CD4-positive, alpha-beta T cell treated with Interleukin-4 for 4 hours (primary cell): ENCODE data around the gene FAM241A.
A peak's percentile ranks its signal among the peaks of the same experiment; 100 is the strongest.
"Not testable (repeated sequence)": the region's sequence is repeated elsewhere in the genome, so short reads cannot be mapped to it uniquely, and the experiment has no call there.

Source experiments
- DNase-seq: peaks from one replicate; pipeline ENCODE4 v3.0.0-alpha.2; 2020

Gene FAM241A

DNA sequence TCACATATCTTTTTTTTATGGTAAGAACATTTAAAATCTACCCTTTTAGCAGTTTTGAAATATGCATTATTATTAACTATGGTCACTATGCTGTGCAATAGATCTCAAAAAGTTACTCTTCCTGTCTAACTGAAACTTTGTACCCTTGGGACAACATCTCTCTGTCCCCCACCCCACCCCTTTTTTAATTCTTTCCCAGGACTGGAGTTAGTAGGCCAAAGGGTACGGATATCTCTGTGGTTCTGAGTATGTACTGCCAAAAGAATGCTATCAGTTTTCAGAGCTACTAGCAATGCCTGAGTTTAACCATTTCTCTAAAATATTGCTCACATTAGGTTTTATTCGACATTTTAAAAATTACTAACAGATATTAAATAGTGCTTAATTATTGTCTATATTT is 4.7 kb upstream of the FAM241A start:
- no peak for DNase-seq

DNA sequence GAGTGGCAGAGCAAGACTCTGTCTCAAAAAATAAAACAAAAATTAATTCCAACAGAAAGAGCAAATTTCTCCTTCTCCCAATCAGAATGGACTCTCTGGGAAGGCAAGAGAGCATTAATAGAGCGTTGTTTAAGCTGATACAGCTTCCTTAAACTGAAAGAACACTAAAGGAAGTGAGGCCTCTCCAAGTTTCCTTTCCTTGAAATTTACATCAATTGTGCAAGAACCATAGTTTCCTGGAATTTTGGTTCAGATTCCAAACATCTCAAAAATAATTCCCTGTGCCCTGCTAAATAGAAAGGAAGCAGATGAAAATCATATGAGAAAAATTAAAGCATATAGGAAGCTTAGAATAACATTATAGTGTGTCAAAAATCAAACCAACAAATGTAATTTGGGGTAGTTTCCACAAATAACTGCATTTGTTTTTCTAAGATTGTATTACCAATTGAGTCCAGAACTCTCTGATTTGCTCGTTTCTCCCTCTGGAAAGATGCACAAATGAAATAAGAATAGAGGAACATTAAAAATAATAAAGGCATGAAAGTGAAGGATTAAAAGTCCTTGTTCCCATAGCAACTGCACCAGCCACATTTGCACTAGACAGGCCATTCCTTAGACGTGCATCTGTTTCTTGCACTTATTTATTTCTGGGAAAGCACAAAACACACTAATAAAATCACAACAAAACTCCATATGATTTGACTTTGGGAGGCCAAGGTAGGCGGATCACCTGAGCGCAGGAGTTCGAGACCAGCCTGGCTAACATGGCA is 3.7 kb upstream of the FAM241A start:
- no peak for DNase-seq

DNA sequence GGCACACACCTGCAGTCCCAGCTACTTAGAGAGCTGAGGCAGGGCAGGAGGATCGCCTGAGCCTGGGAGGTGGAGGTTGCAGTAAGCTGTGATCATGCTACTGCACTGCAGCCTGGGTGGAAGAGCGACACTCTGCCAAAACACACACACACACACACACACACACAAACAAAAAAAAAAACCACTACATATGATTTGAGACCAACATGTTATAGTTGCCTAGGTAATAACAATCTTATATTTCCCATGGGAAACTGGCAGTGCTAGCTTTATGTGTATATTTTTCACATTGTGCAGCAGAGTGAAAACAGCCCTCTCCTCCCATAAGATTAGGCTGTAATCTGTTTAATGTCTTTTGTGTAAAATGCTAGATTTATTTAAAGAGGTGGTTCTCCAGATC is 3.1 kb upstream of the FAM241A start:
- no peak for DNase-seq

DNA sequence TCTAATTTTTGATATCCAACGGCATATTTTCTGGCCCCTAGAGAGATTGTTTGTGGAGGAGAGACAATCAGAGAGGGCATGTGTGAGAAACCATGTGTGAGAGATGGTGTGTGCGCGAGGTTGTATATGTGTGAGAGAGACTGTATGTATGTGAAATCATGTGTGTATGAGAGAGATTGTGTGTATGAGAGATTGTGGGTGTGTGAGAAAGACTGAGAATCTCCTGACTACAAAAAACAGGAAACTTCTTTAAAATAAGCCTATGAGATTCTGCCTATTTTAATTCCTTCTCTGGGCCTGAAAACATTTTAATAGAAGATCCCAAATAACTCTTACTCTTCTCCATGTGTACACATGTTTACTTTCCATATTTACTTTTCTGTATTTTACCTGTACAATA is 1.5 kb upstream of the FAM241A start:
- no peak for DNase-seq

DNA sequence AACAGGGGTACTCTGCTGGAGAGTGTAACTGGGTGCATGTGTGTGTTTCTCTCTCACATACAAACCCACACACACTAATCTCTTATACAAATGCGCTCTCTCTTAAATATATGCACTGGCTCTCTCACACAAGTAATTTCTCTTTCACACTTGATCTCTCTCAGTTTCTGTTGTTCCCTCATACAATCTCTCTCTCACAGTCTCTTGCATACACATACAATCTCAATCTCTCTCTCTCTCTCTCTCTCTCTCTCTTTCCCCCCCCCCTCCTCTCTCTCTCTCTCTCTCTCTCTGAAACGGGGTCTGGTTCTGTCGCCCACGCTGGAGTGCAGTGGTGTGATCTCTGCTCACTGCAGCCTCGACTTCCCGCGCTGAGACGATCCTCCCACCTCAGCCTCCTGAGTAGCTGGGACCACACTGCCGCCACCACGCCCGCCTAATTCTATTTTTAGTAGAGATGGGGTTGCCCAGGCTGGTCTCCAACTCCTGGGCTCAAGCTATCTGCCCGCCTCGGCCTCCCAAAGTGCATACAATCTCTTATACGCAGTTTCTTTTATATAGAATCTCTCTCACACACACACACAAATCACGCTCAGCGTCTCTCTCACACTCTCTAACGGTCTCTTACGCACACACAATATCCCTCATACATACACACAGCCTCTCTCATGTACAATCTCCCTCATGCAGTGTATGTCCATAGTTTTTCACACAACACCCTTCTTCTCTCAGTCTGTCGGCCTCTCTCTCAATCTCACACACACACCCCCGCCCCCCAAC is 518 bp upstream of the FAM241A start:
- no peak for DNase-seq

DNA sequence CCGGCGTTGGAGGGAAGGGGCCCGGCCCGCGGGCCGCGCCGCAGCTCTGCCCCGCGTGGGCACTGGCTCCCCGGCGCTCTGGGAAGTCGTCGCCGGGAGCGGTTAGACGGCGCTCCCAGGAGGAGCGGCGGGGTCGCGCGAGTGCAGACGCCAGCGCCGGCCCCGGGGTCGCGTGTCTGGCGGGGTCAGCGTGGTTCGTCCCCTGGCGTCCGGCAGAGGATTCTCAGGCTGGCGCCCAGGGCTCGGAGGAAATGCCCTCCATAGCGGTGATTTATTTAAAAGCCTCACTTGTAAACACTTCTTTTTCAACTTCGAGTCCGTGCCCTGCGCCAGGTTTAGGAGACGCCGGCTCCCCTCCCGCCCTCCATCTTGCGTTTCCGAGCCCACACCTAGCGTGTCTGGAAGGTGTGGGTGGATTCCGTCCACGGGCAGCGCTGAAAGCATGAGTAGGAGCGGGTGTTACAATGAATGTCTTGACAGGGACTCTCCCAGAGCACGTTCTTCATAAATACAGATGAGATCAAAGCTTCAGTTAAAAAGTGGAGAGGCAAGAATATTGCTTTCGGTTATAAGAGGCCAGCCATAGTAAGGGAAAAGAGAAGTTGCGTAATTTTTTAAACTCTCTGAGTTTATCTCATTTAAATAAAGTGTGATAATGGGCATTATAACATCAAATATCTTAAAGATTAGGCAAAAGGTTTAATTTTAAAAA is 692 bp downstream of the FAM241A start:
- DNase-seq, result peak; percentile 80

DNA sequence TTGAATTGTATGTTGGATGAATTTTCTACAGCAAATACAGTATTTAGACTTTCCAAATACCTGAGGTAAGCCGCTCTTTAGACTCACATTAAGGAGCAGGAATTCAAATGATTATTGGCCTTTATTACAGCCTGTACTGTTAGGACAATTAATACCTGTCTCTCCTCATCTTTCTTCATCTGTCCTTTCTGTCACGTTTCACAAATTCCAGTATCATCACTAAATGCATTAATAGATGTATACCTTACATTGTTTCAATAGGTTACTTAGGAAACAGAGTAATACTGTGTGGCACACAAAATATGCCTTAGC is 1.2 kb downstream of the FAM241A start:
- no peak for DNase-seq

DNA sequence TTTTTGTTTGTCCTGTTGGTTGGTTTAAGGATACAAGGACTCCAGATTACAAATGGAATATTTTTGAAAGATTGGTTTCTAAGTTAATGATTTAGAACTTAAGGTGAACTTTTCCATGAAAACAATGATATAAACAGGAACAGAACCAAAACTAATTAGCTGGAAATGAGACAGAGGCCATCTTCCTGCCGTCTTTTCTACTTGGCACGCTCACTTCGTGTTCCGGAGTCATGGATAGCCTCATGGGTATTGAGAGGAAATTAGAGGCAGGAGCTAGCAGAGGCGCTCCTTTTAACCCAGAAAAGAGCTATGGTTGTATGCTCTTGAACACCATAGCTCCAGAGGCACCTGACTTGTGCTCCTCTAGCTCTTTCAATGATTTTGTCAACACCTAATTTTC is 2.4 kb downstream of the FAM241A start:
- DNase-seq, result no peak

DNA sequence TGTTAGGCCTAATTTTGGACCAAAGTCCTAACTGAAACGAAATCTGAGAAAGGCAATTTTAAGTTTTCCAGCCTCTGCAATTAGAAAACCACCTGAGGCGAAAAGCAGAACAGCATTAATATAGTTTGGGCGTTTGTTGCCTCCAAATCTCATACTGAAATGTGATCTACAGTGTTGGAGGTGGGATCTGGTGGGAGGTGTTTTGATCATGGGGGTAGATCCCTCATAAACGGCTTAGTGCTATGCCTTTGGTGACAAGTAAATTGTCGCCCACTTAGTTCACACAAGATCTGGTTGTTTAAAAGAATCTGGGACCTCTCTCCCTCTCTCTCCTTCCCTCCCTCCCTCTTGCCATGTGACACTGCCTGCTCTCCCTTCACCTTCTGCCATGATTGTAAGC is 5.7 kb downstream of the FAM241A start:
- no peak for DNase-seq

DNA sequence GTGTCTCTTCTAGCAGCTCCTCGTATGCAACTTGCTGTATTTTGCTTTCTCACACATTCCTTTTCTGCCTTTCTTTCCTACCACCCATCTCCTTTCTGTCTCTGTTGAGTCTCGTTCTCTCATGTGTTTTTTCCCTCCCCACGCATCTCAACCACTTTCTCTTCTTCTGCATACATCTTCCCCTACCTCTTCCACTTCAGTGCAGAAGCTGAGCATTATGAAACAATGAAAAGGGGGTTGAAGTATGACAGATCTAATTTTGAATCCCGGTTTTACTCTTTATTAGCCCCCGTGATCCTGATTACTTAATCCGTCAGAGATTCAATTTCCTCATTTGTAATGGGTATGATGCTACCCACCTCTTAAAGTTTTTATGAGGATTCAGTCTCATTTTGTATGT is 7.3 kb downstream of the FAM241A start:
- DNase-seq, result no peak

DNA sequence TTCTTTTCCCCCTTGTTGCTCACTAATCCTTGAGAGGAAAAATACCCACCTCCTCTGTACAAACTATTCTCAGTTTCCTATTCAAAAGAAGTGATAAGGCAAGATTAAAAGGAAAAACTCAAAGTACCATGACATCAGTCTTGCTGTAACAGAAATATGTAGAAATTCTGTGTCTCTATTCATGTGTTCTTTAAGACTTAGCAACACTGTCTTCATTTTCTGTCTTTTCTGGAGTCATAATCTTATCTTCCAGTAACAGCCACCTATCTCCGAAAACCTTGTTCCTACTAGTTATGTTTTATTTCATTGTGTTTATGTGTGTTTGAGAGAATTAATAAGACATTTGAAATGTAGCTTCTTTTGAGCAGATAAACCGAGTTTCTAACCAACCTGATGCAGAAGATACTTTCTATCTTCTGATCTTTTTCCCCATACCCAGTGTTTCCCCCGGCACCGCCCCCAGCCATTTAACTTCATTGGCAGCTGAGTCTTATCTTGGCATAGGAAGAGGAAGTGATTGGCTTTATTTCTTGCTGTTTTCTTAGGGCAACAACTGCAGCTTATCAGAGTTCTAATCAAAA is 8.0 kb downstream of the FAM241A start:
- no peak for DNase-seq

DNA sequence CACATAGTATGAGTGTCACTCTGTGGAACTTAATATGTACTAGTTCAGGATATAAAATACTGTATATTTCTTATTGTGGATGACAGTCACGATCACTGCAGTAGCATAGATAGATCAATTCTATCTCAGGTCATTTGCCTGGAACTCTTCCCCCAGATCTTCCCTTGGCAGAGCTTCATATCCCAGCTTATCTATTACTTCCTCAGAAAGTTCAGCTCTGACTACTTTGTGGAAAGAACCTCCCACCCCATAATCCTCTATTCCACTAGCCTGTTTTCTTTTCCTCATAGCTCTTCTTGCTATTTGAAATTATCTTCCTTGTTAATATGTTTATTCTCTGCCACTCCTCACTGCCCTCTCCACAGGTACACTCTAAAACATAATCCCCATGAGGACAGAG is 10.9 kb downstream of the FAM241A start:
- no peak for DNase-seq

DNA sequence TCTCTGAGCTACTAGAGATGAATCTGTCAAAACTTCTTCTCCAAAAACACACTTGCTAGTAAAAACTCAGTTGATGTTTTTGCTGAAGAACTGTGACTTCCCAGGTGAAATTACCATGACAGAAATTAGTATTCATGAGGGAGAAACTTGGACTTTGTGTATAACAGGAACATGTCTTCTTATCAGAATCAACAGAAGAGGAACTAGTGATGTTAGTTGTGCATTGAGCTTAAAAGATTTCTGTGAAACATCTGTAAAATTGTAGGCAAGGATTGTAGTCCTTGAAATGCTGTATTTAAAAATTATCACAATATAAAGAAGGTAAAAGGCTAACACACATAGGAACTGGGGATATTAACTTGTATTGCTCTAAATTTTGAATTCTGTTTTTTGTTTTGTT is 11.3 kb downstream of the FAM241A start:
- DNase-seq, result no peak

DNA sequence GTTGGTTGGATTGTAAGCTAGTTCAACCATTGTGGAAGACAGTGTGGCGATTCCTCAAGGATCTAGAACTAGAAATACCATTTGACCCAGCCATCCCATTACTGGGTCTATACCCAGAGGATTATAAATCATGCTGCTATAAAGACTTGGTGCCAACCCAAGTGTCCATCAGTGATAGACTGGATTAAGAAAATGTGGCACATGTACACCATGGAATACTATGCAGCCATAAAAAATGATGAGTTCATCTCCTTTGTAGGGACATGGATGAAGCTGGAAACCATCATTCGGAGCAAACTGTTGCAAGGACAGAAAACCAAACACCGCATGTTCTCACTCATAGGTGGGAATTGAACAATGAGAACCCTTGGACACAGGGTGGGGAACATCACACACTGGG is 18.5 kb downstream of the FAM241A start:
- not testable (repeated sequence) for DNase-seq

DNA sequence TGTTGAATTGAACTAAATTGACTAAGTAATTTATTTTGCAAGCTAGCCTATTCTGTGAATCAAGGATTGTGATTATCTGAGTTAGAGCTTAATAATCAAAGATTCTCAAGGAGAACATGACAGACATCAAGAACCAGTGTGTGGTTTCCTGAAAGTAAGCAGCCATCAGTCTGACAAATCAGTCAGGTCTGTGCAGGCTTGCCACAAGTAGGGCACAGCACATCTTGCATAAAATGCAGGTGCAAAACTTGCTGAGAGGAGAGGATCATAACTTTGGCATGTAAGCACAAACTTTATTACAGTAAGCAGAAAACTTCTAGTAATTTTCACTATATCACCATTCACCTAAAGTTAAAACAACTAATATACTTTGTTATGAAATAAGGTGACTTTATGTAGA is 22.5 kb downstream of the FAM241A start:
- peak; percentile 59 for DNase-seq

DNA sequence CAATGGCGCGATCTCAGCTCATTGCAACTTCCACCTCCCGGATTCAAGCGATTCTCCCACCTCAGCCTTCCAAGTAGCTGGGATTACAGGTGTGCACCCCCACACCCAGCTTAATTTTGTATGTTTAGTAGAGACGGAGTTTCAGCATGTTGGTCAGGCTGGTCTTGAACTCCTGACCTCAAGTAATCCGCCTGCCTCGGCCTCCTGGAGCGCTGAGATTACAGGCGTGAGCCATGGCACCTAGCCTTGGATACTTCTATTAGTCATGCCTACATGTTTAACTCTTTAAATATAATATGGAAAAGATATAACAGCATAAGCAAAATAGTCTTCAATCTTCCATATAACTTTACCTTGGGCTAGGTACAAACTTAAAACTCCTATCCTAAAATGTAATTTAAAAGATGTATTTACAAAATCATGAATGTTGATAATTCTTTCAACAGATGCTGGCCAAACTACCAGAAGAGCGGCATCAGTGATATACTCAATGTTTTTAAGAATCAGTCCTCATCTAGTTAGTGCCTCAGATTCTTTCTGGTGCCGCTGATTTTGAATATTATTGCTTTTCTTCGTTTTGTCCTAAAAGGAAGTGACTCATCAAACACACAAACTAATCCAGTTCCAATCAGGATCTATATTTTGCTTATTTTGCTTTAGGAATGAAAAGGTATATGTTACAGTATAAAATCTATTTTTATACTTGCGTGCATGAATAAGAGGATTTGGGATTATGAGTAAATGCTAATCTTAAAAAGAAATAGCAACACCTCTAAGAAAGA is 23.7 kb downstream of the FAM241A start:
- DNase-seq, result no peak

DNA sequence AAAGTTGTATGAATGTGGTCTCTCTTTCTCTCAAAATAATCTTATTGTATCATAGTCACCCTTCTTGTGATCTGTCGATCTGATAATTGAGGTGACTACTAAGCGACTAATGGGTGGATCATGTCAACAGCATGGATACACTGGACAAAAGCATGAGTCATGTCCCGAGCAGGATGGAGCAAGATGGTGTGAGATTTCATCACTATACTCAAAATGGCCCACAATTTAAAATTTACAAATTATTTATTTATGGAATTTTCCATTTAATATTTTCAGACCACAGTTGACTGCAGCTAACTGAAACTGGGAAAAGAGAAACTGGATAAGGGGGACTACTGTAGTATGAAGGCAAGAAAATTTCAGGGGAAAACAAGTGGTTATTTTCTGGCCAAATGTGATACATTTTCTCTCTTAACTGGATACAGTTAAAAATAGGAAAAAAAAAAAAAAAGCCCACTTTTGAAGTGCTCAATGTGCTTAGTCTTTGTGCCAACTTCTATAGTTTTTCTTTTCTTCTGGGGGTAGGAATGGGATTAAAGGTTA is 25.3 kb downstream of the FAM241A start:
- peak; percentile 30 for DNase-seq

DNA sequence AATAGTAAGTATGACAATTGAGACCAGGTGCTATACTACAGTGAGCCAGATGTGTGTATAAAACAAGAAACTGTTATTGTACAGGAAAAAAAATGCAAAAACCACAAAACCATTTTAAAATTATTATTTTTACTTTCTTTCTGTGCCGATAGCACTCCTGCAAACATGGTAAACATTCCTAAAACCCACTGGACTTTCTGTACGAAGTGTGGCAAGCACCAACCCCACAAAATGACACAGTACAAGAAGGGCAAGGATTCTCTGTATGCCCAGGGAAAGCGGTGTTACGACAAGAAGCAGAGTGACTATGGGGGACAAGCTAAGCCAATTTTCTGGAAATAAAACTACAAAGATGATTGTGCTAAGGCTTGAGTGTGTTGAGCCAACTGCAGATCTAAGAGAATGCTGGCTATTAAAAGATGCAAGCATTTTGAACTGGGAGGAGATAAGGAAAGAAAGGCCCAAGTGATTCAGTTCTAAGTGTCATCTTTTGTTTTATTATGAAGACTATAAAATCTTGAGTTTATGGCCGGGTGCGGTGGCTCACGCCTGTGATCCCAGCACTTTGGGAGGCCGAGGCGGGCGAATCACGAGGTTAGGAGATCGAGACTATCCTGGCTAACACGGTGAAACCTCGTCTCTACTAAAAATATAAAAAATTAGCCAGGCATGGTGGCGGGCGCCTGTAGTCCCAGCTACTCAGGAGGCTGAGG is 26.0 kb downstream of the FAM241A start:
- DNase-seq, result not testable (repeated sequence)

DNA sequence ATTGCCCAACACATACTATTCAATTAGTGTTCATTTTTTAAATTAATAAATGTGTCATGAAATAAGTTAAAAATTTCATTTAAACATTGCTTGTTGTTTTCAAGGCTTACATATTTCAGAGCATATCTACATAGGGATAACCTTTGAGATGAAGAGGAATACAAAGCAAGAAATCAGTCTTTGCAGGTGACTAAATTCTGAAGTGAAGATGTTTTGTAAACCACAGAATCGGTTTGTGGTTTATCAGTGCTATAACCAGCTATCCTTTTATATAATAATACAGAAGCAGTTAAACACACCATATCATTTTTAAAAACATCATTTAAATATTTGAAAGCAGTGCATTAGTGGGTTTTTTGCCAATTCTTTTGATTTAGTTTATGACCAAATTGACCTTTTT is 26.9 kb downstream of the FAM241A start:
- peak; percentile 34 for DNase-seq

DNA sequence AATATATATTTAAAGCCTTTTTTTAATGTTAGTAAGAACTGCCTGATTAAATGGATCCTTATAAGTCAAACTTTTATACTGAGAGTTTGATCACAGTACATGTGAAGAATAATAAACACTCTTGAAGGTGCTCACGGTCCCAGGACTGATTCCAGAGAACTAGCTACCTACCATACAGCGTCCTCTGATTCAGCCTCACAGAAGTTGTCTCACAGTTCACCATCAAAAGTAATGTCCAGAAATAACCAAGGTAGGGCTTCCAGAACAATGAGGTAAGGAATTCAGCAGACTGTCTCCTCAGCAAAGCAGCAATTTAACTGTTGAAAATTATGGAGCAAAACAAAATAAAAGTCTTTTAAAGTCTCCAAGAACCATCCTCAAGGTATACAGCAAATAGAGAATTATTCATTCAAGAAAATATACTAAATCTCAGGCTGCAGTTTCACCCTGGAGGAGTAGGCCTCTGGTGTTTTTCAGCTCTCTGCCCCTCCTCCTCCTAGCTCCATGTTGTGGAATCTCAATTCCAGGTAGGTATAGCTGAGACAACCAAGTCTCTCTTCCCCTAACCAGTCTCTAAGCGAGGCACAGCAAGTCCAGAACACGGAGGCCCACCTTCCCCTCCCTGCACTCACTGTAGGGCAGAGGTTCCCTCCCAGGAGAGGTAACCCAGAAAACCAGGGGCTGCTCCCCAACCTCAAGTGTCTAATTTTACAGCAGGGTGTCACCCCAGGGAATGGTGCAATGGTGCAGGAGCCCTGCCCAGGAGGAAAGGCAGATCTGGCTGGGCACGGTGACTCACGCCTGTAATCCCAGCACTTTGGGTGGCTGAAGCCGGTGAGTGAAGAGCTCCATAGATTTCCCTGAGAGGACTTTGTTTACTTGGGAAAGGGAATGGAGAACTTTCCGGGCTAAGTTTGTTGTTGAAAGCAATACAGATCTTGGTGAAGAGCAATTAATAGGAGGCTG is 28.6 kb downstream of the FAM241A start:
- no peak for DNase-seq

DNA sequence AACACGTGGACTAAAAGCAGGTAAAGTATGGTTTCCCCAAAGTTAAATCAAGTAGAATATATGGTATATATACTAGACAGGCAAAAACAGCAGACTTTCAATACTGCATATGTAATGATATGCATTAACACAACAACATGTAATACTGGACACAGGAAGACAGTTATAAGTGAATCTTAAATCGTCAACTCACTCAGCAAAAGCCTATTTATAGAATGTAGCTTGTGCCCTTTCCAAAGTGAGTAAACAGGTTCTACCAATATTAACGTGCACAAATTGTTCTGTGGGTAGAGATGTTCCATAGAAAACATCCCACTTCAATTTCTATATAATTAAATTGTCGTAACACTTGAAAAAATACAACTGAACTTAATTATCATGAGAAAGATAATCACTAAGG is 30.6 kb downstream of the FAM241A start:
- DNase-seq, result no peak
